Glutamatergic neuron (in vitro differentiated cells): ENCODE results near the gene LUM. TPM values are rescaled to one million over a fixed set of nuclear protein-coding genes. Genes with fewer than 3 reads are reported as not detected.

ENCODE experiments used
- DNase-seq: peaks from one replicate; pipeline ENCODE4 v3.0.0; 2022
- H3K27ac Mint-ChIP-seq: one replicate; pipeline ENCODE4 v1.8.0; 2020; ENCODE audit warnings: mild to moderate bottlenecking, mixed read lengths, inconsistent platforms; ENCODE audit not compliant: unreplicated experiment
- H3K27me3 Mint-ChIP-seq: one replicate; pipeline ENCODE4 v1.8.0; 2020; ENCODE audit warnings: mild to moderate bottlenecking, moderate library complexity, mixed read lengths, inconsistent platforms; ENCODE audit not compliant: unreplicated experiment
- H3K36me3 Mint-ChIP-seq: one replicate; pipeline ENCODE4 v1.8.0; 2020; ENCODE audit warnings: mild to moderate bottlenecking, mixed read lengths, inconsistent platforms; ENCODE audit not compliant: unreplicated experiment
- H3K4me1 Mint-ChIP-seq: one replicate; pipeline ENCODE4 v1.8.0; 2020; ENCODE audit warnings: mild to moderate bottlenecking, low read depth, mixed read lengths, inconsistent platforms; ENCODE audit not compliant: unreplicated experiment
- H3K4me3 Mint-ChIP-seq: one replicate; pipeline ENCODE4 v1.8.0; 2020; ENCODE audit warnings: mild to moderate bottlenecking, mixed read lengths, inconsistent platforms; ENCODE audit not compliant: unreplicated experiment
- H3K9me3 Mint-ChIP-seq: one replicate; pipeline ENCODE4 v1.8.0; 2020; ENCODE audit warnings: mild to moderate bottlenecking, moderate library complexity, mixed read lengths, inconsistent platforms; ENCODE audit not compliant: unreplicated experiment
- total RNA-seq: library from RNA; stranded (reverse); fragmentation: NEBNext Ultra II Directional; extraction: Animal tissue kit (Norgen Biotek cat#: 25700); gene quantifications from one replicate; pipeline ENCODE4 v1.2.1, GENCODE V29; 2021; ENCODE audit not compliant: unreplicated experiment
- TF ChIP-seq, protein P1 (sequence below): fragments of 200-600 bp; sonication (generic); IDR thresholded peaks from one replicate; pipeline ENCODE4 v1.5.0; 2021; ENCODE audit not compliant: partially characterized antibody, unreplicated experiment

The LUM gene
- total RNA-seq, 1 donor from 2014 or later, result not detected

DNA sequence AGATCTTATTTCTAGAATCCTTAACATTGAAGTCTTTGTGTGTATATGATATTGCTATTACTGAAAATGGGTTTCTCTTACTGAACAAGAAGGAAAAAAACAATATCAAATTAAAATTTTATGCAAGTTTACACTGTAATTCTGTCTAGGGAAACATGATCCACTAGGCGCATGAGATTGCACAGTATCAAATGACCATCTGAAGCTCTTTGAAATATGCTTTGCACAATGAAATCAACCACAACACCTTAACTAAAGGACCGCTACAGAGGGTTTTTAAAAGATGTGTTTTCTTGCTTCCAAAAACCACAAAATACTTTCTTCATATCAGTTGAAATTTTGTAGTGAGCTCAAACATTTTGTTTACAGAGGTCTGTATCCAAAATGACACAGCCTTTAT, 38.4 kb downstream of the LUM start:
- H3K36me3 Mint-ChIP-seq, result no peaks in the 10 kb centered on the region
- TF ChIP-seq, protein P1, sequence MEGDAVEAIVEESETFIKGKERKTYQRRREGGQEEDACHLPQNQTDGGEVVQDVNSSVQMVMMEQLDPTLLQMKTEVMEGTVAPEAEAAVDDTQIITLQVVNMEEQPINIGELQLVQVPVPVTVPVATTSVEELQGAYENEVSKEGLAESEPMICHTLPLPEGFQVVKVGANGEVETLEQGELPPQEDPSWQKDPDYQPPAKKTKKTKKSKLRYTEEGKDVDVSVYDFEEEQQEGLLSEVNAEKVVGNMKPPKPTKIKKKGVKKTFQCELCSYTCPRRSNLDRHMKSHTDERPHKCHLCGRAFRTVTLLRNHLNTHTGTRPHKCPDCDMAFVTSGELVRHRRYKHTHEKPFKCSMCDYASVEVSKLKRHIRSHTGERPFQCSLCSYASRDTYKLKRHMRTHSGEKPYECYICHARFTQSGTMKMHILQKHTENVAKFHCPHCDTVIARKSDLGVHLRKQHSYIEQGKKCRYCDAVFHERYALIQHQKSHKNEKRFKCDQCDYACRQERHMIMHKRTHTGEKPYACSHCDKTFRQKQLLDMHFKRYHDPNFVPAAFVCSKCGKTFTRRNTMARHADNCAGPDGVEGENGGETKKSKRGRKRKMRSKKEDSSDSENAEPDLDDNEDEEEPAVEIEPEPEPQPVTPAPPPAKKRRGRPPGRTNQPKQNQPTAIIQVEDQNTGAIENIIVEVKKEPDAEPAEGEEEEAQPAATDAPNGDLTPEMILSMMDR, result no peak
- no peak overlapping the region for H3K27ac Mint-ChIP-seq
- no peaks in the 10 kb centered on the region for H3K27me3 Mint-ChIP-seq
- DNase-seq, result no peak
- no peak overlapping the region for H3K4me3 Mint-ChIP-seq
- H3K4me1 Mint-ChIP-seq, result peaks cover 5% of the 10 kb centered on the region
- no peaks in the 10 kb centered on the region for H3K9me3 Mint-ChIP-seq

DNA sequence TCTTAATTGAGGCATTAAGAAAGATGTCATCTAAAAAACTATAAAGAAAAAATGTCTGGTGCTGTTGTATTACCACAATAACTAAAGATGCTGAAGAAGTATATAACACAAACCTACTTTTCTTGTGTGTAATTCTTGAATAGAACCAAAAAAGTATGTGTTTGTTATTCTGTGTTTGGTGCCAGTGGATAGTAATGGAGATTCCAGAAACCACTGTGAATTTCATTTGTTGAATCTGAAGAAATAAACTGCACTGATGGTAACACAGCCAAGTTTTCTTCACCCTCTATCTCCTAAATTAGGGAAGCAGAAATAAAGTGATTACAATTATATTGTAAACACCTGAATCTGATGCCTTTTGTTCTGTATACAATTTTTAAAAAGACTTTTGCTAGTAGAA, 40.4 kb downstream of the LUM start:
- no peak overlapping the region for H3K27ac Mint-ChIP-seq
- TF ChIP-seq, protein P1, result no peak
- DNase-seq, result no peak
- no peaks in the 10 kb centered on the region for H3K27me3 Mint-ChIP-seq
- H3K36me3 Mint-ChIP-seq, result no peaks in the 10 kb centered on the region
- peaks cover 5% of the 10 kb centered on the region for H3K4me1 Mint-ChIP-seq
- no peak overlapping the region for H3K4me3 Mint-ChIP-seq
- no peaks in the 10 kb centered on the region for H3K9me3 Mint-ChIP-seq

DNA sequence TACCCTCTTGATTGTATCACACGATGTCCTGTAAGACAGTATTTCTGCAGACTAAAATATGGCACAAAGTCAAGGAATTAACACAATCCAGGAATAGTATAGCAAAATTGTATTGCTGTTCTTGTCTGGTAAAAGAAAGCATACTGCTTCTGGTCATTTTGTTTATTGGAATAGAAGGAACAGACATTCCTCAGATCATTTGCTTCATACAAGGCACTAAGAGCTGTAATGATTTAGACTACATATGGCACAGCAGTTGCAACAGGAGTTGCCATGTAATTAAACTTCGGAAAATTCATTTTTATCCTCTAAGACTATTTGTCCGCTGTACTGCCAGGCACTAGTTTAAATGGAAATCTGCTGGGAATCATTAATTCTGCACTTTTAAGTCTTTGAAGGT, 45.9 kb downstream of the LUM start:
- DNase-seq, result no peak
- Mint-ChIP-seq H3K4me1 (no peaks in the 10 kb centered on the region), H3K27me3 (no peaks in the 10 kb centered on the region), H3K9me3 (no peaks in the 10 kb centered on the region), H3K36me3 (no peaks in the 10 kb centered on the region), H3K27ac (no peak overlapping the region), H3K4me3 (no peak overlapping the region)
- TF ChIP-seq, protein P1, result no peak

DNA sequence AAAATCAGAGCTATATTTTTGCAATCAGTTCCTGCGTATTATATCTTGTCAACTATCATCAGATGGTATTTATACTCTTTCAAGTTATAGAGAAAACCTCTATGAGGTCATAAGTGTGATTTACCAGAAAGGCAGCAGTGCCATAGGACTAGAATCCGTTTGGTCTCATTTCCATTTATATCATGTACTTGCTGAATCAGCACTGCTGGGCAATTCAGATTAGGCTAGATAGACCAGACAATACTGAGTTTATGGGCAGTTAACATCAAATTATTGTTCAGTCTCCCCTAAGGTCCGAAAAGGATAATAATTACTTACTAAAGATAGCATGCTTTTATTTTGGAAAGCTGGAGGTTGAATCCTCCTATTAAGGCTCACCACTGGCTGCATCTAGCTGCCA, 46.7 kb downstream of the LUM start:
- H3K36me3 Mint-ChIP-seq, result no peaks in the 10 kb centered on the region
- TF ChIP-seq, protein P1, result no peak
- H3K27me3 Mint-ChIP-seq, result no peaks in the 10 kb centered on the region
- H3K27ac Mint-ChIP-seq, result no peak overlapping the region
- DNase-seq, result no peak
- no peaks in the 10 kb centered on the region for H3K9me3 Mint-ChIP-seq
- no peak overlapping the region for H3K4me3 Mint-ChIP-seq
- no peaks in the 10 kb centered on the region for H3K4me1 Mint-ChIP-seq

DNA sequence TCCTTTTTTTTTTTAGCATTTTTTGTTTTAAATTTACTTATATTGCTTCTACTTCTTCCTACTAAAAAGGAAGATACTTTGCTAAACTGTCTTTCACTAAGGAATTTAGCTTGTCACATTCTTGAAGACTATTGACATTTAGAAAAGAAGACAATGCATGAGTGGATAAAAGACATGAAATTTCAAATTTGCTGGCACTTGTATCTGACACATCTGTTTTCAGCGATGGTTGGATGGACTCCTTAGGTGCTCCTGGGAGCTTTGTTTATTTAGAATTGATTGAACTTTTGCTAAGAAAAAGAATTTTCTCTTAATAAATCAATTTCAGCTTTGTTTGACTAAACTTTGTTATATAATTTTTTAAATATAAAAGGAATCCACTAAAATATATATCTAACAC, 50.2 kb downstream of the LUM start:
- no peak overlapping the region for H3K27ac Mint-ChIP-seq
- no peak overlapping the region for H3K4me3 Mint-ChIP-seq
- DNase-seq, result no peak
- no peaks in the 10 kb centered on the region for H3K4me1 Mint-ChIP-seq
- TF ChIP-seq, protein P1, result no peak
- H3K9me3 Mint-ChIP-seq, result no peaks in the 10 kb centered on the region
- no peaks in the 10 kb centered on the region for H3K27me3 Mint-ChIP-seq
- H3K36me3 Mint-ChIP-seq, result no peaks in the 10 kb centered on the region
